Osteoblast (primary cell): ENCODE results near the gene PRICKLE1. TPM values are rescaled to one million over a fixed set of nuclear protein-coding genes. Genes with fewer than 3 reads are reported as not detected.

ENCODE experiments used
- DNase-seq: peaks from one replicate; pipeline ENCODE4 v3.0.0; 2011; ENCODE audit warnings: low spot score, mixed read lengths; ENCODE audit not compliant: insufficient read length; ENCODE audit errors: missing footprints
- H2AFZ ChIP-seq: 2 replicates; pipeline ENCODE4 v1.6.0; 2011; ENCODE audit warnings: mild to moderate bottlenecking, low read length
- H3K27ac ChIP-seq: 2 replicates; pipeline ENCODE4 v1.5.1; 2011; ENCODE audit warnings: mild to moderate bottlenecking, low read depth, low read length, moderate library complexity
- H3K27me3 ChIP-seq: 2 replicates; pipeline ENCODE4 v1.6.0; 2012; ENCODE audit warnings: mild to moderate bottlenecking, control low read depth, inconsistent platforms, low read length, moderate library complexity; ENCODE audit not compliant: insufficient read depth
- H3K36me3 ChIP-seq: 2 replicates; pipeline ENCODE4 v1.5.1; 2011; ENCODE audit warnings: mild to moderate bottlenecking, low read length, control low read depth, moderate library complexity; ENCODE audit not compliant: insufficient read depth
- H3K4me1 ChIP-seq: 2 replicates; pipeline ENCODE4 v1.5.1; 2011; ENCODE audit warnings: mild to moderate bottlenecking, low read length, control low read depth, moderate library complexity; ENCODE audit not compliant: insufficient read depth
- H3K4me2 ChIP-seq: 2 replicates; pipeline ENCODE4 v1.6.0; 2011; ENCODE audit warnings: mild to moderate bottlenecking, low read length; ENCODE audit not compliant: insufficient read depth
- H3K4me3 ChIP-seq: fragments of 200-600 bp; sonication (generic); 3 replicates; pipeline ENCODE4 v1.5.1; 2012; ENCODE audit warnings: mild to moderate bottlenecking, low read length, inconsistent platforms; ENCODE audit not compliant: insufficient read depth
- H3K79me2 ChIP-seq: 2 replicates; pipeline ENCODE4 v1.6.0; 2012; ENCODE audit warnings: mild to moderate bottlenecking, low read length, control low read depth, inconsistent platforms; ENCODE audit not compliant: insufficient read depth
- H3K9me3 ChIP-seq: 2 replicates; pipeline ENCODE4 v1.5.1; 2011; ENCODE audit warnings: low read depth, low read length, control low read depth
- H4K20me1 ChIP-seq: 2 replicates; pipeline ENCODE4 v1.6.0; 2012; ENCODE audit warnings: mild to moderate bottlenecking, low read length, control low read depth; ENCODE audit not compliant: insufficient read depth
- CTCF ChIP-seq: IDR thresholded peaks from 2 replicates; pipeline ENCODE4 v1.5.1; 2011; ENCODE audit warnings: mild to moderate bottlenecking, low read depth, low read length, moderate library complexity; ENCODE audit errors: extremely low read depth
- total RNA-seq: library from RNA; depleted of rRNA; stranded (reverse); fragments of >200 nt; gene quantifications from 2 replicates; pipeline ENCODE4 v1.2.3, GENCODE V29; 2012

PRICKLE1 gene
- total RNA-seq, 1 donor, result 13.0 TPM

- no peaks in the 10 kb centered on the region for H3K36me3 ChIP-seq
- no peak for DNase-seq
- no peaks in the 10 kb centered on the region for H3K79me2 ChIP-seq
- H3K9me3 ChIP-seq, result no peaks in the 10 kb centered on the region
- H3K27me3 ChIP-seq, result peaks cover 9% of the 10 kb centered on the region
- H3K4me2 ChIP-seq, result no peak overlapping the region
- TF ChIP-seq CTCF, result no peak
- no peaks in the 10 kb centered on the region for H4K20me1 ChIP-seq
- H3K27ac ChIP-seq, result no peak overlapping the region
- no peak overlapping the region for H2AFZ ChIP-seq
- no peak overlapping the region for H3K4me3 ChIP-seq
- no peaks in the 10 kb centered on the region for H3K4me1 ChIP-seq
These were observed 22.2 kb upstream of the PRICKLE1 start for GRCh38 chr12:42611571-42612230.

GRCh38 chr12:42609605-42610004, 20.1 kb upstream of the PRICKLE1 start:
- H4K20me1 ChIP-seq, result no peaks in the 10 kb centered on the region
- peaks cover 16% of the 10 kb centered on the region for H3K27me3 ChIP-seq
- no peaks in the 10 kb centered on the region for H3K4me1 ChIP-seq
- no peaks in the 10 kb centered on the region for H3K36me3 ChIP-seq
- no peaks in the 10 kb centered on the region for H3K9me3 ChIP-seq
- no peak overlapping the region for H3K4me3 ChIP-seq
- no peak for TF ChIP-seq CTCF
- DNase-seq, result no peak
- H3K4me2 ChIP-seq, result no peak overlapping the region
- no peak overlapping the region for H3K27ac ChIP-seq
- no peak overlapping the region for H2AFZ ChIP-seq
- H3K79me2 ChIP-seq, result no peaks in the 10 kb centered on the region

- Histone ChIP-seq H3K4me1 (no peaks in the 10 kb centered on the region), H2AFZ (no peak overlapping the region), H3K79me2 (no peaks in the 10 kb centered on the region), H3K4me3 (no peak overlapping the region), H3K9me3 (no peaks in the 10 kb centered on the region), H4K20me1 (no peaks in the 10 kb centered on the region), H3K27me3 (peaks cover 22% of the 10 kb centered on the region), H3K36me3 (no peaks in the 10 kb centered on the region), H3K27ac (no peak overlapping the region), H3K4me2 (no peak overlapping the region)
- no peak for DNase-seq
- TF ChIP-seq CTCF, result no peak
These were observed 18.8 kb upstream of the PRICKLE1 start for GRCh38 chr12:42608196-42608825.

GRCh38 chr12:42607584-42608058, 18.1 kb upstream of the PRICKLE1 start:
- Histone ChIP-seq H3K4me3 (no peak overlapping the region), H3K27ac (no peak overlapping the region), H3K4me1 (no peaks in the 10 kb centered on the region), H3K36me3 (no peaks in the 10 kb centered on the region), H2AFZ (no peak overlapping the region), H3K9me3 (no peaks in the 10 kb centered on the region), H3K4me2 (no peak overlapping the region), H3K27me3 (peaks cover 22% of the 10 kb centered on the region), H3K79me2 (no peaks in the 10 kb centered on the region), H4K20me1 (no peaks in the 10 kb centered on the region)
- no peak for DNase-seq
- TF ChIP-seq CTCF, result no peak
